HFFc6 (cell line): ENCODE measurements around the gene MYO9B. TPM values are rescaled to one million over a fixed set of nuclear protein-coding genes. Genes with fewer than 3 reads are reported as not detected.
A peak's percentile ranks its signal among the peaks of the same experiment; 100 is the strongest.

Experiments
- DNase-seq: peaks from one replicate; pipeline ENCODE4 v3.0.0-alpha.2; 2018
- H3K27ac Mint-ChIP-seq: 2 replicates; pipeline ENCODE4 v1.8.0; 2020; ENCODE audit warnings: mild to moderate bottlenecking, mixed read lengths
- H3K27me3 Mint-ChIP-seq: 2 replicates; pipeline ENCODE4 v1.8.0; 2021; ENCODE audit warnings: mild to moderate bottlenecking, moderate library complexity, mixed read lengths; ENCODE audit not compliant: insufficient read depth
- H3K36me3 Mint-ChIP-seq: 2 replicates; pipeline ENCODE4 v1.8.0; 2021; ENCODE audit warnings: low read depth, mixed read lengths
- H3K4me1 Mint-ChIP-seq: 2 replicates; pipeline ENCODE4 v1.8.0; 2020; ENCODE audit warnings: low read depth, mixed read lengths
- H3K4me3 Mint-ChIP-seq: 2 replicates; pipeline ENCODE4 v1.8.0; 2020; ENCODE audit warnings: mild to moderate bottlenecking, moderate library complexity, mixed read lengths
- H3K9me3 Mint-ChIP-seq: 2 replicates; pipeline ENCODE4 v1.8.0; 2020; ENCODE audit warnings: mild to moderate bottlenecking, mixed read lengths
- total RNA-seq, 6 experiments: library from RNA; stranded (reverse); fragmentation: NEBNext Ultra II Directional; extraction: Animal tissue kit (Norgen Biotek cat#: 25700); gene quantifications; 2 replicates in 1 of 6; 3 replicates in 5 of 6; pipeline ENCODE4 v1.2.3, GENCODE V29; 2021
- TF ChIP-seq, protein P1 (sequence below): fragments of 200-600 bp; sonication (generic); IDR thresholded peaks from 2 replicates; pipeline ENCODE4 v1.5.0; 2021; ENCODE audit warnings: antibody characterized with exemption, mild to moderate bottlenecking

The MYO9B gene
- total RNA-seq, 6 experiments from 2014 or later = 81.2 to 89.0 (median 83.4) TPM

DNA sequence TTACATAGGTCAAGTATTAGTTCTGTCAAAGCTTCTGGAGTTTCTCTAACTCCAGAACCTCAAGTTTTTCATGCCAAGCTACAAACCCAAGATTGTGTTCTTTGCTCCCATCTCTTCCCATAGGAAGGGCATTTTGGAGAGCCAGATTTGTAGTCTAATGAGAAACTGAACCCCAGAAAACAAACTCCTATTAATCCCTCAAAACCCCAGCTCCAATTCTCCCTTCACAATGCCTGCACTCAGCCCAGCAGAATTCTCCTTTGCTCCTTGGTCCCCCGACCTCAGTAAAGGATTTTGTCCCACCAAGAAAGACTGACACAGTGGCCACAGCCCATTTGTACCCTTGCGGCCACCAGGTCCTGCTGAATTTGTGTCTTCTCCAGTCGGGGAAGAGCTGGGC lies 180.6 kb downstream of the MYO9B start:
- no peak for DNase-seq
- no peak overlapping the region for H3K4me3 Mint-ChIP-seq
- H3K9me3 Mint-ChIP-seq = peaks cover 5% of the 10 kb centered on the region; the same call in 1 of the 2 replicates
- H3K36me3 Mint-ChIP-seq = peaks cover 5% of the 10 kb centered on the region; the same call in 1 of the 2 replicates
- TF ChIP-seq, protein P1, sequence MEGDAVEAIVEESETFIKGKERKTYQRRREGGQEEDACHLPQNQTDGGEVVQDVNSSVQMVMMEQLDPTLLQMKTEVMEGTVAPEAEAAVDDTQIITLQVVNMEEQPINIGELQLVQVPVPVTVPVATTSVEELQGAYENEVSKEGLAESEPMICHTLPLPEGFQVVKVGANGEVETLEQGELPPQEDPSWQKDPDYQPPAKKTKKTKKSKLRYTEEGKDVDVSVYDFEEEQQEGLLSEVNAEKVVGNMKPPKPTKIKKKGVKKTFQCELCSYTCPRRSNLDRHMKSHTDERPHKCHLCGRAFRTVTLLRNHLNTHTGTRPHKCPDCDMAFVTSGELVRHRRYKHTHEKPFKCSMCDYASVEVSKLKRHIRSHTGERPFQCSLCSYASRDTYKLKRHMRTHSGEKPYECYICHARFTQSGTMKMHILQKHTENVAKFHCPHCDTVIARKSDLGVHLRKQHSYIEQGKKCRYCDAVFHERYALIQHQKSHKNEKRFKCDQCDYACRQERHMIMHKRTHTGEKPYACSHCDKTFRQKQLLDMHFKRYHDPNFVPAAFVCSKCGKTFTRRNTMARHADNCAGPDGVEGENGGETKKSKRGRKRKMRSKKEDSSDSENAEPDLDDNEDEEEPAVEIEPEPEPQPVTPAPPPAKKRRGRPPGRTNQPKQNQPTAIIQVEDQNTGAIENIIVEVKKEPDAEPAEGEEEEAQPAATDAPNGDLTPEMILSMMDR = no peak
- no peak overlapping the region for H3K27ac Mint-ChIP-seq
- peaks cover 6% of the 10 kb centered on the region for H3K27me3 Mint-ChIP-seq
- peaks cover 7% of the 10 kb centered on the region for H3K4me1 Mint-ChIP-seq

GRCh38 chr19:17259118-17259780 lies 183.7 kb downstream of the MYO9B start:
- Mint-ChIP-seq H3K27ac (no peak overlapping the region), H3K4me3 (no peak overlapping the region), H3K36me3 (peaks cover 5% of the 10 kb centered on the region; the same call in 1 of the 2 replicates), H3K4me1 (peaks cover 7% of the 10 kb centered on the region), H3K9me3 (peaks cover 5% of the 10 kb centered on the region; the same call in 1 of the 2 replicates), H3K27me3 (peaks cover 6% of the 10 kb centered on the region)
- TF ChIP-seq, protein P1 = no peak
- DNase-seq = no peak

GRCh38 chr19:17259934-17260333 lies 184.4 kb downstream of the MYO9B start:
- Mint-ChIP-seq H3K9me3 (peaks cover 5% of the 10 kb centered on the region; the same call in 1 of the 2 replicates), H3K4me1 (peaks cover 7% of the 10 kb centered on the region), H3K27me3 (peaks cover 6% of the 10 kb centered on the region), H3K36me3 (peaks cover 5% of the 10 kb centered on the region; the same call in 1 of the 2 replicates), H3K27ac (no peak overlapping the region), H3K4me3 (no peak overlapping the region)
- DNase-seq = no peak
- TF ChIP-seq, protein P1 = no peak

DNA sequence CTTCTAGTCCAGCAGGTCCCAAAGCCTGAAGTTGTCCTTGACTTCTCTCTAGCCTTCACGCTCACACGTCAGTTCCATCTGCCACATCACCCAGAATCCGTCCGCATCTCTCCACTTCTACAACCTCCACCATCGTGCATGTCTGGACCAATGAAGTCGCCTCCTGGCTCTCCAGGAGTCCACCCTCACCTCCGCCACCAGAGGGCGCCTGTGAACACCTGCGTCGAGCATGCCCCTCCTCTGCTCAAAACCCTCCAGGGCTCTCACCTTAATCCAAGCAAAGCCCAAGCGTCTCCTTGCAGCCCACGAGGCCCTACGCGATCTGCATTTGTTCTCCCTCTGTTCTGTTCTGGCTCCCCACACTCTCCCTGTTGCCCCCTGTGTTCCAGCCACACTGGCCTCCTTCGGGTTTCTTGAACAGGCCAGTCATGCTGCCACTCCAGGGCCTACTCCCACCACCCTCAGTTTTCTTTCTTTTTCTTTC lies 185.3 kb downstream of the MYO9B start:
- TF ChIP-seq, protein P1 = peak; percentile 97
- H3K9me3 Mint-ChIP-seq = peaks cover 5% of the 10 kb centered on the region; the same call in 1 of the 2 replicates
- H3K4me3 Mint-ChIP-seq = no peak overlapping the region
- no peak overlapping the region for H3K27ac Mint-ChIP-seq
- DNase-seq = peak; percentile 68
- H3K27me3 Mint-ChIP-seq = peaks cover 6% of the 10 kb centered on the region
- H3K36me3 Mint-ChIP-seq = peaks cover 5% of the 10 kb centered on the region; the same call in 1 of the 2 replicates
- H3K4me1 Mint-ChIP-seq = peaks cover 7% of the 10 kb centered on the region

GRCh38 chr19:17262557-17262956 lies 187.0 kb downstream of the MYO9B start:
- TF ChIP-seq, protein P1 = no peak
- no peak overlapping the region for H3K4me3 Mint-ChIP-seq
- no peak overlapping the region for H3K27ac Mint-ChIP-seq
- H3K9me3 Mint-ChIP-seq = peaks cover 9% of the 10 kb centered on the region; the same call in 1 of the 2 replicates
- H3K27me3 Mint-ChIP-seq = peaks cover 10% of the 10 kb centered on the region
- peaks cover 12% of the 10 kb centered on the region for H3K4me1 Mint-ChIP-seq
- peaks cover 11% of the 10 kb centered on the region for H3K36me3 Mint-ChIP-seq
- DNase-seq = no peak

Other genes with a start within 250 kb of the MYO9B start
- 10 to 100 TPM; 29.6 to 39.4 (median 35.2) TPM for gene SIN3B, start 246.4 kb upstream of the MYO9B start, total RNA-seq
- gene F2RL3, start 186.8 kb upstream of the MYO9B start, total RNA-seq = not detected
- under 1 TPM in 5 of 6 experiments, not detected in 1; 0.11 to 0.20 (median 0.14) TPM for gene CPAMD8, start 49.0 kb upstream of the MYO9B start, total RNA-seq
- 10 to 100 TPM in 5 of 6 experiments, 1 to 10 TPM in 1; 7.6 to 13.2 (median 12.2) TPM for gene HAUS8, start 325 bp upstream of the MYO9B start, total RNA-seq
- gene USE1, start 139.6 kb downstream of the MYO9B start, total RNA-seq = 10 to 100 TPM; 23.5 to 29.3 (median 25.7) TPM
- gene OCEL1, start 150.4 kb downstream of the MYO9B start, total RNA-seq = 10 to 100 TPM; 13.0 to 20.3 (median 17.4) TPM
- gene NR2F6, start 170.1 kb downstream of the MYO9B start, total RNA-seq = 10 to 100 TPM; 46.1 to 61.9 (median 49.3) TPM
- gene USHBP1, start 189.0 kb downstream of the MYO9B start, total RNA-seq = not detected
- 100 to 1,000 TPM; 105 to 128 (median 120) TPM for gene BABAM1, start 191.7 kb downstream of the MYO9B start, total RNA-seq
- under 1 TPM; 0.28 to 0.57 (median 0.43) TPM for gene ANKLE1, start 206.1 kb downstream of the MYO9B start, total RNA-seq
- 1 to 10 TPM; 6.7 to 9.9 (median 8.9) TPM for gene ABHD8, start 227.6 kb downstream of the MYO9B start, total RNA-seq
- 10 to 100 TPM; 43.1 to 56.7 (median 50.4) TPM for gene MRPL34, start 230.1 kb downstream of the MYO9B start, total RNA-seq
- gene DDA1, start 233.8 kb downstream of the MYO9B start, total RNA-seq = 10 to 100 TPM; 77.1 to 92.5 (median 83.4) TPM